ENCODE measurements around the gene DKKL1. TPM values are rescaled to one million over a fixed set of nuclear protein-coding genes. Genes with fewer than 3 reads are reported as not detected.

Gene DKKL1
- total RNA-seq, 1 donor: 0.36 TPM

- Histone ChIP-seq H3K4me2 (ENCODE audit: insufficient read depth, low read length) (no peak overlapping the region), H3K27ac (ENCODE audit: low read depth, low read length) (no peak overlapping the region), H3K79me2 (ENCODE audit: insufficient read depth, low read length) (peaks cover 6% of the 10 kb centered on the region), H3K27me3 (ENCODE audit: insufficient read depth, low read length) (no peaks in the 10 kb centered on the region), H3K4me3 (ENCODE audit: insufficient read depth, low read length) (no peak overlapping the region), H3K36me3 (ENCODE audit: insufficient read depth, low read length) (peaks cover 18% of the 10 kb centered on the region), H2AFZ (ENCODE audit: low read length) (no peak overlapping the region), H3K9me3 (ENCODE audit: low read depth, low read length) (no peaks in the 10 kb centered on the region), H3K4me1 (ENCODE audit: insufficient read depth, low read length) (peaks cover 3% of the 10 kb centered on the region), H4K20me1 (ENCODE audit: insufficient read depth, low read length) (no peaks in the 10 kb centered on the region)
- TF ChIP-seq CTCF (IDR thresholded peaks at IDR 0.05; ENCODE audit: extremely low read depth, low read depth, low read length): no peak
- peak; percentile 65 for DNase-seq (ENCODE audit: insufficient read length, low spot score, missing footprints)
These were observed 6.5 kb upstream of the DKKL1 start for GRCh38 chr19:49357186-49357585.

GRCh38 chr19:49359851-49360820 is 3.5 kb upstream of the DKKL1 start:
- Histone ChIP-seq H3K4me2 (ENCODE audit: insufficient read depth, low read length) (no peak overlapping the region), H3K4me3 (ENCODE audit: insufficient read depth, low read length) (no peak overlapping the region), H3K9me3 (ENCODE audit: low read depth, low read length) (no peaks in the 10 kb centered on the region), H3K36me3 (ENCODE audit: insufficient read depth, low read length) (peaks cover 11% of the 10 kb centered on the region), H3K4me1 (ENCODE audit: insufficient read depth, low read length) (peaks cover 12% of the 10 kb centered on the region), H3K79me2 (ENCODE audit: insufficient read depth, low read length) (peaks cover 6% of the 10 kb centered on the region), H3K27ac (ENCODE audit: low read depth, low read length) (no peak overlapping the region), H2AFZ (ENCODE audit: low read length) (no peak overlapping the region), H4K20me1 (ENCODE audit: insufficient read depth, low read length) (no peaks in the 10 kb centered on the region), H3K27me3 (ENCODE audit: insufficient read depth, low read length) (no peaks in the 10 kb centered on the region)
- peak; percentile 83 for DNase-seq (ENCODE audit: insufficient read length, low spot score, missing footprints)
- TF ChIP-seq CTCF (IDR thresholded peaks at IDR 0.05; ENCODE audit: extremely low read depth, low read depth, low read length): no peak

- peak overlapping the region; percentile 58 for H3K27ac ChIP-seq (ENCODE audit: low read depth, low read length)
- peaks cover 12% of the 10 kb centered on the region for H3K4me1 ChIP-seq (ENCODE audit: insufficient read depth, low read length)
- H3K9me3 ChIP-seq (ENCODE audit: low read depth, low read length): no peaks in the 10 kb centered on the region
- no peaks in the 10 kb centered on the region for H4K20me1 ChIP-seq (ENCODE audit: insufficient read depth, low read length)
- peak overlapping the region; percentile 82 for H3K4me3 ChIP-seq (ENCODE audit: insufficient read depth, low read length)
- DNase-seq (ENCODE audit: insufficient read length, low spot score, missing footprints): peak; percentile 94
- no peak for TF ChIP-seq CTCF (IDR thresholded peaks at IDR 0.05; ENCODE audit: extremely low read depth, low read depth, low read length)
- H3K27me3 ChIP-seq (ENCODE audit: insufficient read depth, low read length): no peaks in the 10 kb centered on the region
- peak overlapping the region; percentile 89 for H2AFZ ChIP-seq (ENCODE audit: low read length)
- H3K4me2 ChIP-seq (ENCODE audit: insufficient read depth, low read length): peak overlapping the region; percentile 95
- H3K36me3 ChIP-seq (ENCODE audit: insufficient read depth, low read length): peaks cover 11% of the 10 kb centered on the region
- peaks cover 6% of the 10 kb centered on the region for H3K79me2 ChIP-seq (ENCODE audit: insufficient read depth, low read length)
These were observed 2.1 kb upstream of the DKKL1 start for GRCh38 chr19:49361438-49362047.
